ENCODE results near the gene SFMBT2.
"Not testable (repeated sequence)": the region's sequence is repeated elsewhere in the genome, so short reads cannot be mapped to it uniquely, and the experiment has no call there.

The SFMBT2 gene

GRCh38 chr10:7335977-7336376 is 74.9 kb downstream of the SFMBT2 start:
- in situ Hi-C loops (cut with MboI; ENCODE audit: low sequenced_read_pairs): no loop called here

GRCh38 chr10:7334642-7334964 is 76.2 kb downstream of the SFMBT2 start:
- in situ Hi-C loops (cut with MboI; ENCODE audit: low sequenced_read_pairs): no loop called here

GRCh38 chr10:7333961-7334641 is 76.7 kb downstream of the SFMBT2 start:
- in situ Hi-C loops (cut with MboI; ENCODE audit: low sequenced_read_pairs): no loop called here

GRCh38 chr10:7329219-7329618 is 81.6 kb downstream of the SFMBT2 start:
- in situ Hi-C loops (cut with MboI; ENCODE audit: low sequenced_read_pairs): no loop called here

GRCh38 chr10:7327885-7328284 is 82.9 kb downstream of the SFMBT2 start:
- in situ Hi-C loops (cut with MboI; ENCODE audit: low sequenced_read_pairs): no loop called here

GRCh38 chr10:7322623-7323022 is 88.2 kb downstream of the SFMBT2 start:
- in situ Hi-C loops (cut with MboI; ENCODE audit: low sequenced_read_pairs): no loop called here

- in situ Hi-C loops (cut with MboI; ENCODE audit: low sequenced_read_pairs): no loop called here
Measured at GRCh38 chr10:7320072-7320471, 90.8 kb downstream of the SFMBT2 start.

- in situ Hi-C loops (cut with MboI; ENCODE audit: low sequenced_read_pairs): no loop called here
Measured at GRCh38 chr10:7319632-7320031, 91.2 kb downstream of the SFMBT2 start.

GRCh38 chr10:7318836-7319235 is 92.0 kb downstream of the SFMBT2 start:
- in situ Hi-C loops (cut with MboI; ENCODE audit: low sequenced_read_pairs): no loop called here

- in situ Hi-C loops (cut with MboI; ENCODE audit: low sequenced_read_pairs): no loop called here
Measured at GRCh38 chr10:7317786-7318446, 92.9 kb downstream of the SFMBT2 start.

- in situ Hi-C loops (cut with MboI; ENCODE audit: low sequenced_read_pairs): no loop called here
Measured at GRCh38 chr10:7316839-7317238, 94.0 kb downstream of the SFMBT2 start.

GRCh38 chr10:7315906-7316305 is 94.9 kb downstream of the SFMBT2 start:
- in situ Hi-C loops (cut with MboI; ENCODE audit: low sequenced_read_pairs): no loop called here

GRCh38 chr10:7314170-7314569 is 96.7 kb downstream of the SFMBT2 start:
- in situ Hi-C loops (cut with MboI; ENCODE audit: low sequenced_read_pairs): no loop called here

GRCh38 chr10:7312488-7312857 is 98.4 kb downstream of the SFMBT2 start:
- in situ Hi-C loops (cut with MboI; ENCODE audit: low sequenced_read_pairs): no loop called here

- in situ Hi-C loops (cut with MboI; ENCODE audit: low sequenced_read_pairs): not testable (repeated sequence)
Measured at GRCh38 chr10:7311850-7312487, 98.9 kb downstream of the SFMBT2 start.

- in situ Hi-C loops (cut with MboI; ENCODE audit: low sequenced_read_pairs): no loop called here
Measured at GRCh38 chr10:7311218-7311849, 99.5 kb downstream of the SFMBT2 start.

- in situ Hi-C loops (cut with MboI; ENCODE audit: low sequenced_read_pairs): no loop called here
Measured at GRCh38 chr10:7310076-7310475, 100.8 kb downstream of the SFMBT2 start.

GRCh38 chr10:7308826-7309225 is 102.0 kb downstream of the SFMBT2 start:
- in situ Hi-C loops (cut with MboI; ENCODE audit: low sequenced_read_pairs): no loop called here

- in situ Hi-C loops (cut with MboI; ENCODE audit: low sequenced_read_pairs): no loop called here
Measured at GRCh38 chr10:7306616-7307015, 104.2 kb downstream of the SFMBT2 start.

GRCh38 chr10:7306147-7306546 is 104.7 kb downstream of the SFMBT2 start:
- in situ Hi-C loops (cut with MboI; ENCODE audit: low sequenced_read_pairs): no loop called here

GRCh38 chr10:7305053-7305452 is 105.8 kb downstream of the SFMBT2 start:
- in situ Hi-C loops (cut with MboI; ENCODE audit: low sequenced_read_pairs): no loop called here

- in situ Hi-C loops (cut with MboI; ENCODE audit: low sequenced_read_pairs): no loop called here
Measured at GRCh38 chr10:7304110-7304509, 106.7 kb downstream of the SFMBT2 start.
